ENCODE data around the gene GNPTG.

DNA sequence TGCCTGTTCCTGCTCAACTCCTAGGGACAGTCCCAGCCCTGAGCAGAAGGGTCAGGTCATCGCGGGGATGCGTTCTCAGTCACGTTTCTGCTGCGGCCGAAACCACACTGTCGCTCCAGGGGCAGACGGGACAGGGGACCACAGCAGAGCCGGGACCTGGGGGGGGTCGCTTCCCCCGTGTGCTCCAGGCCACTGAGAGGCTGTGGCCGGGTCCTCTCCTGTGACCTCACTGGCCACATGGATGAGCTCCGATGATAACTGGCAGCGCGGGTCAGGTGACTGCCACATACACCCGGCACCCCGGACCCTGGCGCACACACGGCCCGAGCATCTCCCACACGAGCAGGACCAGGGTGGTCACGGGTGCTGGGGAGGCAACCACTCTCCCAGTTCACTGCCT, 12.8 kb downstream of the GNPTG start:
- TF ChIP-seq, protein P1, sequence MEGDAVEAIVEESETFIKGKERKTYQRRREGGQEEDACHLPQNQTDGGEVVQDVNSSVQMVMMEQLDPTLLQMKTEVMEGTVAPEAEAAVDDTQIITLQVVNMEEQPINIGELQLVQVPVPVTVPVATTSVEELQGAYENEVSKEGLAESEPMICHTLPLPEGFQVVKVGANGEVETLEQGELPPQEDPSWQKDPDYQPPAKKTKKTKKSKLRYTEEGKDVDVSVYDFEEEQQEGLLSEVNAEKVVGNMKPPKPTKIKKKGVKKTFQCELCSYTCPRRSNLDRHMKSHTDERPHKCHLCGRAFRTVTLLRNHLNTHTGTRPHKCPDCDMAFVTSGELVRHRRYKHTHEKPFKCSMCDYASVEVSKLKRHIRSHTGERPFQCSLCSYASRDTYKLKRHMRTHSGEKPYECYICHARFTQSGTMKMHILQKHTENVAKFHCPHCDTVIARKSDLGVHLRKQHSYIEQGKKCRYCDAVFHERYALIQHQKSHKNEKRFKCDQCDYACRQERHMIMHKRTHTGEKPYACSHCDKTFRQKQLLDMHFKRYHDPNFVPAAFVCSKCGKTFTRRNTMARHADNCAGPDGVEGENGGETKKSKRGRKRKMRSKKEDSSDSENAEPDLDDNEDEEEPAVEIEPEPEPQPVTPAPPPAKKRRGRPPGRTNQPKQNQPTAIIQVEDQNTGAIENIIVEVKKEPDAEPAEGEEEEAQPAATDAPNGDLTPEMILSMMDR (IDR thresholded peaks at IDR 0.05; ENCODE audit: low read depth, low read length), result no peak
- no peak for TF ChIP-seq POLR2A (IDR thresholded peaks at IDR 0.05; ENCODE audit: extremely low read depth, insufficient read length)
